ENCODE measurements around the gene POC1A. TPM values are rescaled to one million over a fixed set of nuclear protein-coding genes. Genes with fewer than 3 reads are reported as not detected.

POC1A gene
- total RNA-seq, 1 donor from 2014 or later: 9.4 TPM

DNA sequence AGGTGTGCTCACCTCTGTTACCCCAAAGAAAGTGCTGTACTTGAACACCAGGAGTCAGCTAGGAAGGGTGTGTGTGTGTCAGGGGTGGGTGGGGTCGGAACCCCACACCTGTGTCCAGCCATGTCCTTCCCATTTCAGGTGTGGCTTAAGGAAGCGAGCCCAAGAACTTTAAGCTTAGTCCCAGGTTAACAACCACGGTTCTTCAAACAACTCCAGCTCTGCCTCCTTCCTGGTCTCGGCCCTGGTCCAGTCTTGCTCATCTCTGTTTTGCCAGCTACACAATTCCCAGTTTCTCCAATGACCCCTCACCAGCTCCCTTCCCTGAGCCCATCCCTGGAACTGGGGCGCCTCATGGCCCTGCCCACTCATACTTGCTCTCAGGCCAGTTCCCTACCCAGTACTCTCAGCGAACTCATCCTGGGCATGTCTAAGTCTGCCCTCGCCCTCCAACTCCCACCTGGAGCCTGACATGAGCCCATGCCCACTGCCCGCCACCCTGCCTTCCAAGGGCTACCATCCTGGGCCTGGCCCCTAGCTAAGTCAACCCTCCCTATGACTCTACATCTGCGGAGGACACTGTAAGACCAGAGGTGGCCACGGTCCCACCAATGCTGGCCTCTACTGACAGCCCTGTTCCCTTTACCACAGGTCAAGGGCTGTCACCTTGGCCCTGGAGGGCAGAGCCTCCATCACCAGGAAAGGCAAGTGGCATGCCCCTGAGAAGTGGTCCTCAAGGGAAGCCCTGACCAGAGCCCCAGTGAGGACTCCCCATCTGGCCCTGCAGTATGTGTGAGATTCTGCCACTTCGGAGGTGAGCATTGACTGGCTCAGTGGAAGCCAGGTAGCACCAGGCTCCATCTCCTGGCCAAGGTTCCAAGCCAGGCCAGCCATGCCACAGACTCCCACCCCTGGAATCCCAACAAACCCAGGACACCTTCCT is 9.2 kb downstream of the POC1A start:
- peaks cover 3% of the 10 kb centered on the region for H3K4me1 Mint-ChIP-seq
- H3K36me3 Mint-ChIP-seq: no peaks in the 10 kb centered on the region

DNA sequence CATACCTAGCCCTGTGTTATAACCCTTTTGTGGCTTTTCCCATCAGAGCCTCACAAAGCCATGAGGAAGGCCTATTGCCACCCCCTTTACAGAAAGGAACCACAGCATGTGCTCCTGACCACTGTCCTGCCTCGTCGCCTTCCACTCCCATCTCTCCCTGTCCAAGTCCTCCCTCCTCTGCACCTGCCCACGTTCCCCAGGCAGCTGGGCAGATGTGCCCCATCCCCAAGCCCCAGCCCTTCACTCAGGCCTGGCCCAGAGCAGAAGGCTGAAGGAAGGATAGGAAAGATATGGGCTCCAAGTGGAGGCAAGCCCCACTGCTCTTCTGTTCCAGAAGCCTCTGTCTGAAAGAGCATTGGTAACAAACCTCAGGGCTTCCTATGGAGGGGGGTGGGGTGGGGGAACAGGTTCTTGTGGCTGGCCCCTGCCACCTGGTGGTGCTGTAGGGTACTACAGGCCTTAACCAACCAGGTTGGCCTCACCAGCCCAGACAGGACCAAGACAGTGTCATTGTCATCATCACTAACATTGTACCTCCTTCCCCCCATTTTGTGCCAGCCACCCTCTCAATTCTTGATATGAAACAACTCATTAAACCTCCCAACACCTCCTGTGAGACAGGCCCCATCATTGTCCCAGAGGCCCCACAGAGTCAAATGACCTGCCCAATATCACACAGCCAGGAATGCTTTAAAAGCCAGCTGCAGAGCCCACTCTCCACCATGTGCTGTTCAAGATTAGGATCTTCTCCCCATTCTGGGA is 10.0 kb downstream of the POC1A start:
- no peaks in the 10 kb centered on the region for H3K36me3 Mint-ChIP-seq
- no peak overlapping the region for H3K27ac Mint-ChIP-seq

More for the DNA sequence above, 9.2 kb downstream of the POC1A start:
- Mint-ChIP-seq H3K9me3 (no peaks in the 10 kb centered on the region), H3K4me3 (no peak overlapping the region), H3K27me3 (ENCODE audit: low read depth) (no peaks in the 10 kb centered on the region), H3K27ac (no peak overlapping the region)
- no peak for TF ChIP-seq CTCF (IDR thresholded peaks at IDR 0.05; ENCODE audit: unreplicated experiment)
- no peak for DNase-seq (ENCODE audit: low spot score in 2 of 2, unreplicated experiment in 2 of 2)

DNA sequence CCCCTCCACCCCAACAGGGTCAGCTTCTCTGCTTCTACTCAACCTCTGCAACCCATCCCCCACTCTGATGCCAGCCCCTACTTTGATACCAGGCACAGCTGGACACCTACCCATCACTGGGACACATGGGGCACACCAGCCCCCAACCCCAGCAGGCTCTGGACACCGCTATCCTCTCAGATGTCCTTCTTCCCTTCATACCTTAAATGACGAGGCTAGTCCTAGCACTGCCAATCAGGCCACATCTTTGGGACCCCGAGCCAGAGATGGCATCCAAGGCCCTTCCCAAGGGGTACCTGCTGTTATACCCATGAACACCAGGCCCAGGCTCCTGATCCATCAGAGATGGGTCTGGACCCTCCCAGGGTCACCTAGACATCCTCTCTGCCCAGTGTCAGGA is 10.6 kb downstream of the POC1A start:
- no peak for TF ChIP-seq CTCF (IDR thresholded peaks at IDR 0.05; ENCODE audit: unreplicated experiment)
- Mint-ChIP-seq H3K27me3 (ENCODE audit: low read depth) (no peaks in the 10 kb centered on the region), H3K4me3 (no peak overlapping the region), H3K36me3 (no peaks in the 10 kb centered on the region), H3K27ac (no peak overlapping the region), H3K9me3 (no peaks in the 10 kb centered on the region), H3K4me1 (peaks cover 3% of the 10 kb centered on the region)
- DNase-seq (ENCODE audit: low spot score in 2 of 2, unreplicated experiment in 2 of 2): no peak

More for the DNA sequence above, 10.0 kb downstream of the POC1A start:
- no peak overlapping the region for H3K4me3 Mint-ChIP-seq
- DNase-seq (ENCODE audit: low spot score in 2 of 2, unreplicated experiment in 2 of 2): peak; percentile 76 to 88
- peak; percentile 98 for TF ChIP-seq CTCF (IDR thresholded peaks at IDR 0.05; ENCODE audit: unreplicated experiment)
- no peaks in the 10 kb centered on the region for H3K9me3 Mint-ChIP-seq
- peaks cover 3% of the 10 kb centered on the region for H3K4me1 Mint-ChIP-seq
- no peaks in the 10 kb centered on the region for H3K27me3 Mint-ChIP-seq (ENCODE audit: low read depth)

- Mint-ChIP-seq H3K27me3 (ENCODE audit: low read depth) (no peaks in the 10 kb centered on the region), H3K36me3 (no peaks in the 10 kb centered on the region), H3K9me3 (no peaks in the 10 kb centered on the region), H3K27ac (no peak overlapping the region), H3K4me1 (peaks cover 3% of the 10 kb centered on the region), H3K4me3 (no peak overlapping the region)
- TF ChIP-seq CTCF (IDR thresholded peaks at IDR 0.05; ENCODE audit: unreplicated experiment): no peak
- no peak for DNase-seq (ENCODE audit: low spot score in 2 of 2, unreplicated experiment in 2 of 2)
These were observed 11.1 kb downstream of the POC1A start for GRCh38 chr3:52143156-52143555.

GRCh38 chr3:52141751-52142150 is 12.5 kb downstream of the POC1A start:
- no peak overlapping the region for H3K4me3 Mint-ChIP-seq
- H3K27ac Mint-ChIP-seq: no peak overlapping the region
- no peak for TF ChIP-seq CTCF (IDR thresholded peaks at IDR 0.05; ENCODE audit: unreplicated experiment)
- no peaks in the 10 kb centered on the region for H3K36me3 Mint-ChIP-seq
- no peaks in the 10 kb centered on the region for H3K9me3 Mint-ChIP-seq
- DNase-seq (ENCODE audit: low spot score in 2 of 2, unreplicated experiment in 2 of 2): no peak
- H3K4me1 Mint-ChIP-seq: peaks cover 3% of the 10 kb centered on the region
- H3K27me3 Mint-ChIP-seq (ENCODE audit: low read depth): no peaks in the 10 kb centered on the region

All from mesothelial cell of epicardium (in vitro differentiated cells).